Amniotic epithelial cell (primary cell): ENCODE measurements around the gene TOGARAM2.

Source experiments
- DNase-seq: peaks from one replicate; pipeline ENCODE4 v3.0.0-alpha.2; 2010; ENCODE audit warnings: low read depth

TOGARAM2 gene

GRCh38 chr2:29055601-29056000 lies 74.5 kb downstream of the TOGARAM2 start:
- DNase-seq = no peak

GRCh38 chr2:29056452-29056851 lies 75.4 kb downstream of the TOGARAM2 start:
- no peak for DNase-seq

DNA sequence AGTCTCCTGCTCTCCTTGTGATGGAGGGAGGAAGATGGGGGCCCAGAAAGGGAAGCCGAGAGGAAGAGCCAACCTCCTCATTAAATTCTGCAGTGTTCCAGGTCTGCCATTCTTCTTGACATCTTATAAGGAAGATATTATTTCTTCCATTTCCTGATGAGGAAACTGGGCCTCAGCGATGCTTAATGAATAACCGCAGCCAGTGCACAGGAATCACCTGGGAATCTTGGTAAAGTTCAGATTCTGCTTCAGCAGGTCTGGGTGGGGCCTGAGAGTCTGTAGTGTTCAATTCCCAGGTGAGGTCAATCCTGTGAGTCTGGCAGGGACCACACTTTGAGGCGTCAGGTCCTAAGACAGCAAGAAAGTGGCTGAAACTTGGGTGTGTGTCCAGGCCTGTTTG lies 75.9 kb downstream of the TOGARAM2 start:
- DNase-seq = no peak

GRCh38 chr2:29059624-29060023 lies 78.5 kb downstream of the TOGARAM2 start:
- no peak for DNase-seq

DNA sequence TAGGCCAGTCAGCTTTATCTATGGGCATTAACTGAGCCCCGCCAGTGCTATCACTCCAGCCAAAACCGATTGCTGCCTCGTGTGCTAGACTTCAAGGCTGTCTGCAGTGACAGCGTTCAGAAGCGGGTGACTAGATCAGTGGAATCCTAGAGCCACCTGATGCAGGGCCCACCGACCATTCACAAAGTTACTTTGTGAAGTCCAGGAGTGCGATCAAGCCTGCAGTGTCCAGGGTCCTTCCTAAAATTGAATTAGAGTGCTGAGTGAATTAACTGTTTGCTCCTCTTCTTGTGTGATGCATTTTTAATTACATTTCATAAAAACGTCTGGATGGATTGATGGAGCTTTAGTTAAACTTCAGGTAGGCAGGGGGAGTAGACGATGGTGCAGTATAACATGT lies 79.3 kb downstream of the TOGARAM2 start:
- DNase-seq = no peak

- no peak for DNase-seq
These were observed 80.1 kb downstream of the TOGARAM2 start for GRCh38 chr2:29061176-29061575.

- no peak for DNase-seq
These were observed 80.5 kb downstream of the TOGARAM2 start for GRCh38 chr2:29061616-29062015.

- DNase-seq = no peak
These were observed 81.3 kb downstream of the TOGARAM2 start for GRCh38 chr2:29062371-29062770.

- no peak for DNase-seq
These were observed 82.0 kb downstream of the TOGARAM2 start for GRCh38 chr2:29063056-29063455.

DNA sequence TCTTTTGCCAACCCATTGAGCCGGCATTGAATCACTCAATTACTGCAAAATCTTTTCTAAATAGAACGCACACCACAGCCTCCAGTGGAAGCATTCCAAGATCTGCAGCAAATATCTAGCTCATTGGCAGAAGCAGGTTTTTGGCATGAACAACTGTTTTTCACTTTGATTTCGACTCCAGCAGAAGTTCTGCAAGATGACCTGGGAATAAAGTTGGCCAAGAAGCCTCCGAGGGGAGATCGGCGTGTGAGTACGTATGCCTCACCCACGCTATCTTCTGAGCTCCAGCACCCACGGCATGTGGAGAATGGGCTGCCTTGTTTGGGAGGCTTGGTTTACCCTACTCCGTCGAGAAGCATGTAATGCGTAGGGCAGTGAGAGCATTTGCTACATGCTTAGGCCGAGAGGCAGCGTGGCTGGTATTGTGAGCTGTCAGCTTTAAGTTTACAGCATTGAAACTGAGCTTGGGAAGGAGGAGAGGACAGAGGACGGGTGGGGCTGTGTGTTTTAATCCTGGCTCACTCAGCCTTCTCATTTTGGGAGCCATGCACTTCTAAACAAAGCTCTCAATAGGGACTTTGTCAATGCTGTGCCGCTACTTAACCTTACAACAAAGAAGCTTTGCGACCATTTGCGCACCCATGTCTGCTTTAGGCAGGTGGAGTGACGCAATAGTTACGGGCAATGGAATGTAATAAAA lies 82.7 kb downstream of the TOGARAM2 start:
- DNase-seq = peak; percentile 33

GRCh38 chr2:29064346-29064715 lies 83.2 kb downstream of the TOGARAM2 start:
- DNase-seq = no peak

- DNase-seq = no peak
These were observed 83.6 kb downstream of the TOGARAM2 start for GRCh38 chr2:29064746-29065067.

DNA sequence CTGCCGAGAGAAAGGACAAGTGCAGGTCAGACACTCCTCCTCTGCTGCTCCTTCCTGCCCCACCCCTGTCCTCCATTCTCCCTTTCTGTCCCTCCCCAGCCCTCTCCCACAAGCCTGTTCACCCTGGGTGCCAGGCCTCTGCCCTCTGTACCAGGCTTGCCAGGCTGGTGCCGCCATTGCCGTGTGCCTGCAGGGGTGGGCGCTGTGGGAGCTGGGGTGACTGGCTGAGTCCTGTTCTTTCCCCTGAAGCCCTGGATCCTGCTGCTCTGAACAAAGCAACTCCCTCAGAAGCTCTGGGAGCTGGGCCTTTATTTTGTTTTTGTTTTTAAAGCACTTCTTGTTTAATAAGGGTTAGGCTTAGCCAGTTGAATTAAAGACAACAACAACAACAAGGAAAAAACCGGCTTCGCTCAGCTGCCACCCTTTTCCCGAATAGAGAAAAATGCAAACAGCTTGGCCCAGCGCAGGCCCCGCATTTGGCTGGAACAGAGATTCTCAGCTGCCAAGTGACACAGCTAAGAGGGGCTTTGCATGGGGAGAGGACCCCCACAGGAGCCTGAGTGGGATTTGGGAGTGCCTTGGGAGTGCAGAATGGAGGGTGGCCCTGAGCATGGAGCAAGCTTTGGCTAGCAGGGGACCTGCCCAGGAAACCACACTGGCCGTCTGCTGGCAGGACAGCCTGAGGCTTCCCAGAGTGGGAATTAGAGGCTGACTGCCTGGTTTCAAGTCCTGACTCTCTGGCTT lies 84.1 kb downstream of the TOGARAM2 start:
- DNase-seq = no peak

DNA sequence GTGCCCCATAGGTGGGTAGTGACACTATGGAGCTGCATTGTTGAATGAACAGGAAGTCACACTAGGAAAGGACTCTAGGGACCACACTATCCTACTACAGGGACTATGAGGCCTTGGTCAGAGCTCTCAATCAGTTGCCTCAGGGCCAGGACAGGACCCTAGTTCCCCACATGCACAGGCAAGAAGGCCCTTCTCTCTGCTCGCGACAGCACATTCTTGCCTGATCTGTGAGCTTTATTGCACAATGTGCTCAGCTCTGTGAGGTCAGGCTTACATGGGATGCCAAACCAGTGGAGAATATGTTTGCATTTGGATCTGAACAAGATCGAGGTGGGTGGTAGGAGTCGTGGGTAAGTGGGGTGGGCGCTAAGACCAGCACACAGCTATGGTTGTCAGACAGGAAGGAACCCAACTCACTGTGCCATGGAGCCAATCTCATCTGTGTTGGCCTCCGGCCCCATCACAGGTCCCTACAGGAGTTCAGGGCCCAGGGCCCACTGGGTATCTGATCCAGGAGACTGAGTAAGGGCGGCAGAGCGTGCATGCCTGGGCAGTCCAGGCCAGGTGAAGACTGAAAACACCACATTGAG lies 85.3 kb downstream of the TOGARAM2 start:
- DNase-seq = peak; percentile 83

- peak; percentile 36 for DNase-seq
These were observed 86.0 kb downstream of the TOGARAM2 start for GRCh38 chr2:29066997-29067605.

- no peak for DNase-seq
These were observed 87.4 kb downstream of the TOGARAM2 start for GRCh38 chr2:29068513-29068912.

- no peak for DNase-seq
These were observed 89.4 kb downstream of the TOGARAM2 start for GRCh38 chr2:29070526-29070925.

- DNase-seq = no peak
These were observed 90.2 kb downstream of the TOGARAM2 start for GRCh38 chr2:29071032-29071975.

- DNase-seq = no peak
These were observed 91.2 kb downstream of the TOGARAM2 start for GRCh38 chr2:29072251-29072650.

DNA sequence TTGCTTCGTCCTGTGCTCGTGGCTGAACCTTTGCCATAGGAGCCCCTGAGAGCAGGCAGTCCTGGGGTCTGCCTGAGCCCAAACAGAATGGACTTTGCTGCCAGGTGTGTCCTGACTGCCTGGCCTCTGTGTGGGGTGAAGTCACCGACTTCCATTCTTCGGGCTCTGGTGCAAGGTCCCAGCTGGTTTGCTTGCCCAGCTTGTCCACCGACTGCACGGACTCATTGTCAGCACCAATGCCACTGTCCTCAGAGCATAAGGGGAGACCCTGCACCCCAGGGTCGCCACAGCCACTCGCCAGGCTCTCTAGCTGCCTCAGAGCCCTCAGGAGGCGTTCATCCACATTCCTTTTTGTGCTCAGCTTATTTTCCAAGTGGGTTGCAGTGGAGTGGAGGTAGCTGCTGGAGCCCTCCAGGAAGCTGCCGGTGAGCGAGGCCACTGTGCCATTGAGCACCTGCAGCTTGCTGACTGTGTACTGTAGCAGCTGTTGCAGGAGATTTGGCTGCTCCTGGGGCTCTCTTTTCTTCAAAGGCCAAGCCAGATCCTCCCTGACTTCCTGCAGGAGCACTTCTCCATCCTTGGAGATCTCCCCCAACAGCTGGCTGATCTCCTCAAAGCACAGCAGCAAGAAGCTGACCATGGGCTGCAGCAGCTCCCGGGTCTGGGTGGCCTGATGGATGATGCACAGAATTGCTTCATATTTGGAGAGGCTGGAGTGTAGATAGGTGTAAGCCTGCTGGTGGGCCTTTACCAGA lies 92.0 kb downstream of the TOGARAM2 start:
- DNase-seq = no peak

- DNase-seq = no peak
These were observed 92.8 kb downstream of the TOGARAM2 start for GRCh38 chr2:29073933-29074332.
